ENCODE data around the gene AMN. TPM values are rescaled to one million over a fixed set of nuclear protein-coding genes. Genes with fewer than 3 reads are reported as not detected.
A peak's percentile ranks its signal among the peaks of the same experiment; 100 is the strongest.

Gene AMN
- total and polyA plus RNA-seq, 2 experiments from 2014 or later: 169 to 247 TPM

DNA sequence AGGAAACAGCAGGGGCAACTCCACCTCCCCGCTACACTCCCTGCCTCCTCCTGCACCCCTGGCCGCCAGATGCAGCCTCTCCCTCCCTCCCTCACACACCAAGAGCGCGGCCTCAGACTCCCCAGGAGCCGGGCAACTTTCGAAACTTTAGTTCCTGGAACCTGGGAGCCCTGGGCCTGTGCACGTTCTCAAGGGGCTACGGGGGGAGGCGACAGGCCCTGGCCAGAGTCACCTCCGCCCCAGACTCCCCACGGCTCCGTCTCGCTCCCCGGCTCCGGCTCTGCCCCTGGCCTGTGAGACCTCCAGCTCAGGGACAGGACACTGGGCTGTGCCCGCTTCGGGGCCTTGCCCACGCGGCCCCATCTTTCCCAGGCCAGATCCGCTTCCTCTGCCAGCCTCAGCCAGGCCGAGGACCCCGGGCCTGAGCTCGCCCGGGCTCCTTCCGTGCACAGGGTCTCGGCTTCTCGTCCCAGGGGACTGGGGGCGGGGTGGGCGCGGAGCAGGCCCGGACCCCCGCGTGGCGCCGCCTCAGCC lies 5.5 kb downstream of the AMN start:
- DNase-seq (ENCODE audit: low spot score): peak; percentile 56
- peak overlapping the region; percentile 52 for H2AFZ ChIP-seq
- peaks cover 9% of the 10 kb centered on the region for H3K79me2 ChIP-seq
- no peaks in the 10 kb centered on the region for H3K9me3 ChIP-seq (ENCODE audit: low read depth)
- H3K27me3 ChIP-seq: peaks cover 32% of the 10 kb centered on the region
- H3K4me3 ChIP-seq: peak overlapping the region; percentile 45
- 11% methylated on average over 34 of the region's 35 CpGs for WGBS (ENCODE audit: low lambda C conversion rate, missing lambda C conversion rate)
- no peaks in the 10 kb centered on the region for H3K9me2 ChIP-seq (replicated peaks; ENCODE audit: insufficient read depth)
- no peak for TF ChIP-seq EZH2 (IDR thresholded peaks at IDR 0.05; ENCODE audit: borderline replicate concordance)
- no peaks in the 10 kb centered on the region for H3K36me3 ChIP-seq (replicated peaks; ENCODE audit: insufficient read depth, low read depth)
- H3K4me1 ChIP-seq (ENCODE audit: insufficient read depth): peaks cover 35% of the 10 kb centered on the region
- peaks cover 18% of the 10 kb centered on the region for H4K20me1 ChIP-seq (ENCODE audit: insufficient read depth, poor library complexity, severe bottlenecking)
- H3K27ac ChIP-seq: peak overlapping the region; percentile 90
- H3K4me2 ChIP-seq: peak overlapping the region; percentile 93

DNA sequence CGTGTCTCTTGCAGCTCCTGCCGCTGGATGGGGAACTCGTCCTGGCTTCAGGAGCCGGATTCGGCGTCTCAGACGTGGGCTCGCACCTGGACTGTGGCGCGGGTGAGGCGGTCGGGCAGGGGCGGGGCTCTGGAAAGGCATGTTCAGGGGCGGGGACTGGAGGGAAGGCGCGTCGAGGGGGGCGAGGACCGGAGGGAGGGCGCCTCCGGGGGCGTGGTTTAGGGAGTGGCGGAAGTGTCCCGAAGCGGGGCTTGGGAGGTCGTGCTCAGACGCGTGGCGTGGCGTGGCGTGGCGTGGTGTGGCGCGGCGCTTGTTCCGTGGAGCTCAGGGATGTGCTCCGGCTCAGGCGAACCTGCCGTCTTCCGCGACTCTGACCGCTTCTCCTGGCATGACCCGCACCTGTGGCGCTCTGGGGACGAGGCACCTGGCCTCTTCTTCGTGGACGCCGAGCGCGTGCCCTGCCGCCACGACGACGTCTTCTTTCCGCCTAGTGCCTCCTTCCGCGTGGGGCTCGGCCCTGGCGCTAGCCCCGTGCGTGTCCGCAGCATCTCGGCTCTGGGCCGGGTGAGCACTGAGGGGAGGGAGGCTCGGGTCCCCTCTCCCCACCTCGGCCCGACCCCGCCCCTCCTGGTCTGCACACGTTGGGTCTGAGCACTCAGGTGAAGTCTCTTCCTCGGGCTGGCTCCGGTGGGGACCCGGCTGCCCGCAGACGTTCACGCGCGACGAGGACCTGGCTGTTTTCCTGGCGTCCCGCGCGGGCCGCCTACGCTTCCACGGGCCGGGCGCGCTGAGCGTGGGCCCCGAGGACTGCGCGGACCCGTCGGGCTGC lies 6.2 kb downstream of the AMN start:
- H3K4me3 ChIP-seq: peak overlapping the region; percentile 45
- no peaks in the 10 kb centered on the region for H3K9me2 ChIP-seq (replicated peaks; ENCODE audit: insufficient read depth)
- H3K9me3 ChIP-seq (ENCODE audit: low read depth): no peaks in the 10 kb centered on the region
- H2AFZ ChIP-seq: peak overlapping the region; percentile 52
- peak overlapping the region; percentile 90 for H3K27ac ChIP-seq
- peaks cover 25% of the 10 kb centered on the region for H3K27me3 ChIP-seq
- DNase-seq (ENCODE audit: low spot score): peak; percentile 93
- TF ChIP-seq EZH2 (IDR thresholded peaks at IDR 0.05; ENCODE audit: borderline replicate concordance) (no peak), EZH2phosphoT487 (IDR thresholded peaks at IDR 0.05; ENCODE audit: low read depth, severe bottlenecking, unreplicated experiment) (no peak)
- TF ChIP-seq, protein P1, sequence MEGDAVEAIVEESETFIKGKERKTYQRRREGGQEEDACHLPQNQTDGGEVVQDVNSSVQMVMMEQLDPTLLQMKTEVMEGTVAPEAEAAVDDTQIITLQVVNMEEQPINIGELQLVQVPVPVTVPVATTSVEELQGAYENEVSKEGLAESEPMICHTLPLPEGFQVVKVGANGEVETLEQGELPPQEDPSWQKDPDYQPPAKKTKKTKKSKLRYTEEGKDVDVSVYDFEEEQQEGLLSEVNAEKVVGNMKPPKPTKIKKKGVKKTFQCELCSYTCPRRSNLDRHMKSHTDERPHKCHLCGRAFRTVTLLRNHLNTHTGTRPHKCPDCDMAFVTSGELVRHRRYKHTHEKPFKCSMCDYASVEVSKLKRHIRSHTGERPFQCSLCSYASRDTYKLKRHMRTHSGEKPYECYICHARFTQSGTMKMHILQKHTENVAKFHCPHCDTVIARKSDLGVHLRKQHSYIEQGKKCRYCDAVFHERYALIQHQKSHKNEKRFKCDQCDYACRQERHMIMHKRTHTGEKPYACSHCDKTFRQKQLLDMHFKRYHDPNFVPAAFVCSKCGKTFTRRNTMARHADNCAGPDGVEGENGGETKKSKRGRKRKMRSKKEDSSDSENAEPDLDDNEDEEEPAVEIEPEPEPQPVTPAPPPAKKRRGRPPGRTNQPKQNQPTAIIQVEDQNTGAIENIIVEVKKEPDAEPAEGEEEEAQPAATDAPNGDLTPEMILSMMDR (IDR thresholded peaks at IDR 0.05; ENCODE audit: poor library complexity): no peak
- H3K4me1 ChIP-seq (ENCODE audit: insufficient read depth): peaks cover 30% of the 10 kb centered on the region
- peaks cover 18% of the 10 kb centered on the region for H4K20me1 ChIP-seq (ENCODE audit: insufficient read depth, poor library complexity, severe bottlenecking)
- peaks cover 2% of the 10 kb centered on the region for H3K79me2 ChIP-seq
- no peaks in the 10 kb centered on the region for H3K36me3 ChIP-seq (replicated peaks; ENCODE audit: insufficient read depth, low read depth)
- WGBS (ENCODE audit: low lambda C conversion rate, missing lambda C conversion rate): 5% methylated on average over 51 of the region's 94 CpGs
- H3K4me2 ChIP-seq: peak overlapping the region; percentile 93

DNA sequence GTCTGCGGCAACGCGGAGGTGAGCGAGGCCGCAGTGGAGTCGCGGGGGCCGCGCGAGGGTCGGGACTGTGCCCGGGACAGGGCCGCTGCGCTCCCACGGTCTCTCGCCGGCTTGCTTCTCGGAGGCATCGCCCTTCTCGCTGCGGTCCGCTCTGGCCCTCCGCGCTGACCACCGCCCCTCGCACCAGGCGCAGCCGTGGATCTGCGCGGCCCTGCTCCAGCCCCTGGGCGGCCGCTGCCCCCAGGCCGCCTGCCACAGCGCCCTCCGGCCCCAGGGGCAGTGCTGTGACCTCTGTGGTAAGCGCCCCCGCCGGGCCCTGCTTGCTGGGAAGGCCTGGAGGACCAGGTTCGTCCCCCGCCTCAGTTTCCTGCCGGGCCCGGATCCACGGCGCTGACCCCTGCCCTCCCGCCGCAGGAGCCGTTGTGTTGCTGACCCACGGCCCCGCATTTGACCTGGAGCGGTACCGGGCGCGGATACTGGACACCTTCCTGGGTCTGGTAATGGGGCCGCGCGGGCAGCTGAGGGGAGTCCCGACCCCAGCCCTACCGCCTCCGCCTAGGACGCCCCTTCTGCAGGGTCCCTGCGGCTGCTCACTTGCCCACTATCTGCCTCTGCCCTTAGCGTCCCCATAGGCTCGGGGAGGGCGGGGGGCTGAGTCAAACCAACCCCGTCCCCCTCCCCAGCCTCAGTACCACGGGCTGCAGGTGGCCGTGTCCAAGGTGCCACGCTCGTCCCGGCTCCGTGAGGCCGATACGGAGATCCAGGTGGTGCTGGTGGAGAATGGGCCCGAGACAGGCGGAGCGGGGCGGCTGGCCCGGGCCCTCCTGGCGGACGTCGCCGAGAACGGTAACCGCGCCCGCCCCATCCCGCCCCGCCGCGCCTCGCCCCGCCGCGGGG lies 7.0 kb downstream of the AMN start:
- Histone ChIP-seq H3K4me2 (peak overlapping the region; percentile 93), H4K20me1 (ENCODE audit: insufficient read depth, poor library complexity, severe bottlenecking) (peaks cover 18% of the 10 kb centered on the region), H2AFZ (peak overlapping the region; percentile 52), H3K27me3 (peaks cover 16% of the 10 kb centered on the region), H3K4me3 (peak overlapping the region; percentile 45), H3K79me2 (no peaks in the 10 kb centered on the region), H3K9me2 (replicated peaks; ENCODE audit: insufficient read depth) (no peaks in the 10 kb centered on the region), H3K9me3 (ENCODE audit: low read depth) (no peaks in the 10 kb centered on the region), H3K4me1 (ENCODE audit: insufficient read depth) (peaks cover 30% of the 10 kb centered on the region), H3K36me3 (replicated peaks; ENCODE audit: insufficient read depth, low read depth) (no peaks in the 10 kb centered on the region), H3K27ac (no peak overlapping the region)
- peak; percentile 27 for DNase-seq (ENCODE audit: low spot score)
- 9% methylated on average over 62 of the region's 94 CpGs for WGBS (ENCODE audit: low lambda C conversion rate, missing lambda C conversion rate)
- TF ChIP-seq EZH2 (IDR thresholded peaks at IDR 0.05; ENCODE audit: borderline replicate concordance) (peak; percentile 68), EZH2phosphoT487 (IDR thresholded peaks at IDR 0.05; ENCODE audit: low read depth, severe bottlenecking, unreplicated experiment) (no peak)

DNA sequence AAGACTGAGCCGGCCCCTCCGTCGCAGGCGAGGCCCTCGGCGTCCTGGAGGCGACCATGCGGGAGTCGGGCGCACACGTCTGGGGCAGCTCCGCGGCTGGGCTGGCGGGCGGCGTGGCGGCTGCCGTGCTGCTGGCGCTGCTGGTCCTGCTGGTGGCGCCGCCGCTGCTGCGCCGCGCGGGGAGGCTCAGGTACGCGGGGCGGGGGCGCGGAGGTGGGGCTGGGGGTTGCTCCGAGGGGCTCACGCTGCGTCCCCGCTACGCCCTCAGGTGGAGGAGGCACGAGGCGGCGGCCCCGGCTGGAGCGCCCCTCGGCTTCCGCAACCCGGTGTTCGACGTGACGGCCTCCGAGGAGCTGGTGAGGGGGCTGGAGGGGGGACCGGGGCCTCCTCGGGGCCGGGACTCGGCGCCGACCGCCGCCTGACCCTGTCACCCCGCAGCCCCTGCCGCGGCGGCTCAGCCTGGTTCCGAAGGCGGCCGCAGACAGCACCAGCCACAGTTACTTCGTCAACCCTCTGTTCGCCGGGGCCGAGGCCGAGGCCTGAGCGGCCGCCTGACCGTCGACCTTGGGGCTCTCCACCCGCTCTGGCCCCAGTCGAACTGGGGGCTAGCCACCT lies 7.8 kb downstream of the AMN start:
- no peak overlapping the region for H2AFZ ChIP-seq

More for the DNA sequence above, 7.8 kb downstream of the AMN start:
- H3K9me3 ChIP-seq (ENCODE audit: low read depth): no peaks in the 10 kb centered on the region
- TF ChIP-seq, protein P1 (IDR thresholded peaks at IDR 0.05; ENCODE audit: poor library complexity): peak; percentile 24
- TF ChIP-seq EZH2phosphoT487 (IDR thresholded peaks at IDR 0.05; ENCODE audit: low read depth, severe bottlenecking, unreplicated experiment) (peak; percentile 33), EZH2 (IDR thresholded peaks at IDR 0.05; ENCODE audit: borderline replicate concordance) (peak; percentile 83)
- no peaks in the 10 kb centered on the region for H3K9me2 ChIP-seq (replicated peaks; ENCODE audit: insufficient read depth)
- peaks cover 18% of the 10 kb centered on the region for H4K20me1 ChIP-seq (ENCODE audit: insufficient read depth, poor library complexity, severe bottlenecking)
- WGBS (ENCODE audit: low lambda C conversion rate, missing lambda C conversion rate): 15% methylated on average over 40 of the region's 74 CpGs
- H3K4me2 ChIP-seq: peak overlapping the region; percentile 93
- H3K27ac ChIP-seq: no peak overlapping the region
- H3K4me3 ChIP-seq: no peak overlapping the region
- no peaks in the 10 kb centered on the region for H3K79me2 ChIP-seq
- peak; percentile 56 for DNase-seq (ENCODE audit: low spot score)
- H3K4me1 ChIP-seq (ENCODE audit: insufficient read depth): peaks cover 30% of the 10 kb centered on the region
- H3K36me3 ChIP-seq (replicated peaks; ENCODE audit: insufficient read depth, low read depth): no peaks in the 10 kb centered on the region
- peaks cover 13% of the 10 kb centered on the region for H3K27me3 ChIP-seq
